Kidney (tissue), 22 donors: ENCODE measurements around the gene FKBP11. TPM values are rescaled to one million over a fixed set of nuclear protein-coding genes. Genes with fewer than 3 reads are reported as not detected.

ENCODE experiments used
- DNase-seq, 5 donors: peaks; one replicate each; pipeline ENCODE4 v3.0.0-alpha.2; 2013 to 2020
- FAIRE-seq: peaks from 2 replicates; lab custom pipeline; 2012; peaks lifted over from hg19 to GRCh38; lab: Jason Lieb, UNC
- H3K27ac ChIP-seq, 2 donors: one replicate each; pipeline ENCODE4 v1.7.0; 2013; ENCODE audit warnings: low read depth in 2 of 2, low read length in 2 of 2, inconsistent platforms in 1 of 2
- H3K27me3 ChIP-seq: one replicate; pipeline ENCODE4 v1.7.1; 2013; ENCODE audit warnings: low read length, inconsistent platforms; ENCODE audit not compliant: control insufficient read depth, insufficient read depth
- H3K36me3 ChIP-seq, 3 donors: one replicate each; pipeline versions ENCODE4 v1.7.0 to v1.7.1; 2013; ENCODE audit warnings: low read length in 3 of 3, control low read depth in 1 of 3, inconsistent platforms in 1 of 3; ENCODE audit not compliant: insufficient read depth in 3 of 3, control insufficient read depth in 2 of 3
- H3K4me1 ChIP-seq, 3 donors: one replicate each; pipeline versions ENCODE4 v1.7.0 to v1.7.1; 2013; ENCODE audit warnings: low read length in 3 of 3, inconsistent platforms in 1 of 3, low read depth in 1 of 3; ENCODE audit not compliant: control insufficient read depth in 2 of 3, insufficient read depth in 2 of 3
- H3K4me3 ChIP-seq, 3 donors: one replicate each; pipeline versions ENCODE4 v1.7.0 to v1.8.1; 2013; ENCODE audit warnings: low read length in 3 of 3, control low read depth in 1 of 3, inconsistent platforms in 1 of 3
- H3K9ac ChIP-seq, 3 donors: one replicate each; pipeline versions ENCODE4 v1.7.0 to v1.7.1; 2013; ENCODE audit warnings: low read length in 3 of 3, control low read depth in 1 of 3, inconsistent platforms in 1 of 3
- H3K9me3 ChIP-seq, 3 donors: one replicate each; pipeline versions ENCODE4 v1.7.0 to v1.7.1; 2013; ENCODE audit warnings: low read length in 3 of 3, control low read depth in 1 of 3, inconsistent platforms in 1 of 3; ENCODE audit not compliant: control insufficient read depth in 2 of 3, insufficient read depth in 1 of 3
- intact Hi-C: fragments of 100-400 bp; cut with DNase I; formaldehyde crosslinking; loops from one replicate; pipeline ENCODE4 v1.11.1; 2022
- long read RNA-seq, 10 donors: library from polyadenylated mRNA in 1 of 10; unstranded in 1 of 10; transcript quantifications; one replicate each; pipeline ENCODE4 v2.0.0 and lab custom pipeline, GENCODE V29; 2021 to 2026
- polyA plus RNA-seq: library from polyadenylated mRNA; stranded (reverse); fragments of 350-450 nt; fragmentation: Illumina TruSeq; extraction: RNeasy Lipid Tissue Mini Kit (QIAGEN cat#74804); gene quantifications from one replicate; pipeline ENCODE4 v1.2.3, GENCODE V29; 2014; ENCODE audit warnings: low read depth, low replicate concordance; ENCODE audit not compliant: insufficient read depth
- total RNA-seq: library from RNA; stranded (reverse); fragmentation: NEBNext Ultra II Directional; extraction: Animal tissue kit (Norgen Biotek cat#: 25700); gene quantifications from one replicate; pipeline ENCODE4 v1.2.1, GENCODE V29; 2021
- TF ChIP-seq, protein P1 (sequence below): IDR thresholded peaks from 3 replicates; pipeline ENCODE4 v1.5.1; 2012; ENCODE audit warnings: mild to moderate bottlenecking, moderate library complexity, borderline replicate concordance; ENCODE audit not compliant: insufficient read depth; ENCODE audit errors: extremely low read depth
- donor health status: control.
- donor health status: control.
- donor health status: control.
- donor health status: control.
- donor health status: control.
- donor health status: DM: yes; HTN: yes; CAD: no.
- donor health status: Normal renal cell carcinoma (clear cell type).

Gene FKBP11
- total RNA-seq (35.3 TPM), polyA plus RNA-seq (20.1 TPM)
- long read RNA-seq, donor 1, full-length matches to known transcripts, result 6 of 6 reads
- long read RNA-seq, donor 1, partial matches to known transcripts, result 0 of 6 reads
- long read RNA-seq, donor 1, other reads (novel, unspliced or antisense), result 0 of 6 reads
- long read RNA-seq, donor 2, full-length matches to known transcripts, result 7 of 7 reads
- long read RNA-seq, donor 2, partial matches to known transcripts, result 0 of 7 reads
- long read RNA-seq, donor 2, other reads (novel, unspliced or antisense), result 0 of 7 reads
- long read RNA-seq, donor 3, full-length matches to known transcripts, result 10 of 10 reads
- long read RNA-seq, donor 3, partial matches to known transcripts, result 0 of 10 reads
- long read RNA-seq, donor 3, other reads (novel, unspliced or antisense), result 0 of 10 reads
- long read RNA-seq, donor 4, full-length matches to known transcripts, result 5 of 5 reads
- long read RNA-seq, donor 4, partial matches to known transcripts, result 0 of 5 reads
- long read RNA-seq, donor 4, other reads (novel, unspliced or antisense), result 0 of 5 reads
- long read RNA-seq, donor 5, full-length matches to known transcripts, result 4 of 4 reads
- long read RNA-seq, donor 5, partial matches to known transcripts, result 0 of 4 reads
- long read RNA-seq, donor 5, other reads (novel, unspliced or antisense), result 0 of 4 reads
- long read RNA-seq, donor 6, full-length matches to known transcripts, result 8 of 8 reads
- long read RNA-seq, donor 6, partial matches to known transcripts, result 0 of 8 reads
- long read RNA-seq, donor 6, other reads (novel, unspliced or antisense), result 0 of 8 reads
- long read RNA-seq, donor 7, transcript FKBP11-203 (6 exons, 959 nt), result minor isoform, 5 of 20 reads
- long read RNA-seq, donor 7, transcript FKBP11-208 (6 exons, 1,030 nt), result major isoform, 13 of 20 reads
- long read RNA-seq, donor 7, partial matches to known transcripts, result 1 of 20 reads
- long read RNA-seq, donor 7, other reads (novel, unspliced or antisense), result 0 of 20 reads
- long read RNA-seq, donor 8, full-length matches to known transcripts, result 11 of 11 reads
- long read RNA-seq, donor 8, partial matches to known transcripts, result 0 of 11 reads
- long read RNA-seq, donor 8, other reads (novel, unspliced or antisense), result 0 of 11 reads
- long read RNA-seq, donor 9, full-length matches to known transcripts, result 6 of 6 reads
- long read RNA-seq, donor 9, partial matches to known transcripts, result 0 of 6 reads
- long read RNA-seq, donor 9, other reads (novel, unspliced or antisense), result 0 of 6 reads
- long read RNA-seq, donor 10, full-length matches to known transcripts, result 12 of 12 reads
- long read RNA-seq, donor 10, partial matches to known transcripts, result 0 of 12 reads
- long read RNA-seq, donor 10, other reads (novel, unspliced or antisense), result 0 of 12 reads

DNA sequence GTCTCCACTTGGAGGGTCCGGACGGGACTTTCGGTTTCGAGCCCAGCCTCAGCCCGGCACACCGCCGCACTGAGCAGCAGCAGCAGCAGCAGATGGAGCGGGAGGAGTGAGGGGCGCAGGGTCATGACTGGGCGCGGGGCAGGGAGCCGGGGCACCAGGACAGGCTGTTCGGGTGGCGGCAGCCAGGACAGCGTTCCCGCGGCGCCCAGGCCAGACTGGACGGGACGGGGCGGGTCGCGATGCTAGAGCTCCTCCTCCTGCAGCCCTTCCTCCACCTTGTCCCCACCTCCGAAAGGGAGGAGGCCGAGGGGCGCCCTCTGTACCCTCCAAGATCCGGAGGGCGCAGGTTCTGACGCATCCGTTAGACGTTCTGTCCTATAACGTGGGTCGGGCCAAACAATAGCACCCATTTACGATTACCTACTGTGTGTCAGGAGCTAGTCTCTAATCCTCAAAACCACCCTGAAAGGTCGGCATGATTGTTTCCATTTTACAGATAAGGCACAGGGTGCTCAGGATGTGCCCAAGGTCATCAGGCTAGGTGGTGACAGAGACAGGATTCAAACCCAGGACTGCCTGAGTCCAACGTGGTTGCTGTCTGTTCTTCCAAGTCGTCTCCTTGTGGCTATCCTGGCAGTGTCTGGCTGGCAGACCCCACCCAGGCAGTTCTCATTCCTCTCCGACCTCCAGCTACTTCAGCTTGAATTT lies at the start of gene FKBP11:
TSS of gene FKBP11 (minus strand) at position 189 of the 708 bp plus-strand sequence. CDS start at position 125, 64 bp downstream.
- peaks cover 0 to 6% (median 5%) of the 10 kb centered on the region in 3 donors for H3K4me1 ChIP-seq
- no peak for FAIRE-seq
- peak within 1 kb of the TSS in 1 of 2 donors; percentile 34 for H3K27ac ChIP-seq
- peak within 1 kb of the TSS; percentile 76 to 92 (median 89) for H3K4me3 ChIP-seq
- no peaks in the 10 kb centered on the region for H3K9me3 ChIP-seq
- peak; percentile 33 to 91 (median 69) for DNase-seq
- peak within 1 kb of the TSS; percentile 59 to 74 (median 71) for H3K9ac ChIP-seq
- no peaks in the 10 kb centered on the region for H3K36me3 ChIP-seq
- TF ChIP-seq, protein P1, sequence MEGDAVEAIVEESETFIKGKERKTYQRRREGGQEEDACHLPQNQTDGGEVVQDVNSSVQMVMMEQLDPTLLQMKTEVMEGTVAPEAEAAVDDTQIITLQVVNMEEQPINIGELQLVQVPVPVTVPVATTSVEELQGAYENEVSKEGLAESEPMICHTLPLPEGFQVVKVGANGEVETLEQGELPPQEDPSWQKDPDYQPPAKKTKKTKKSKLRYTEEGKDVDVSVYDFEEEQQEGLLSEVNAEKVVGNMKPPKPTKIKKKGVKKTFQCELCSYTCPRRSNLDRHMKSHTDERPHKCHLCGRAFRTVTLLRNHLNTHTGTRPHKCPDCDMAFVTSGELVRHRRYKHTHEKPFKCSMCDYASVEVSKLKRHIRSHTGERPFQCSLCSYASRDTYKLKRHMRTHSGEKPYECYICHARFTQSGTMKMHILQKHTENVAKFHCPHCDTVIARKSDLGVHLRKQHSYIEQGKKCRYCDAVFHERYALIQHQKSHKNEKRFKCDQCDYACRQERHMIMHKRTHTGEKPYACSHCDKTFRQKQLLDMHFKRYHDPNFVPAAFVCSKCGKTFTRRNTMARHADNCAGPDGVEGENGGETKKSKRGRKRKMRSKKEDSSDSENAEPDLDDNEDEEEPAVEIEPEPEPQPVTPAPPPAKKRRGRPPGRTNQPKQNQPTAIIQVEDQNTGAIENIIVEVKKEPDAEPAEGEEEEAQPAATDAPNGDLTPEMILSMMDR, result no peak
- no peaks in the 10 kb centered on the region for H3K27me3 ChIP-seq
- intact Hi-C loops, result no loop called here

DNA sequence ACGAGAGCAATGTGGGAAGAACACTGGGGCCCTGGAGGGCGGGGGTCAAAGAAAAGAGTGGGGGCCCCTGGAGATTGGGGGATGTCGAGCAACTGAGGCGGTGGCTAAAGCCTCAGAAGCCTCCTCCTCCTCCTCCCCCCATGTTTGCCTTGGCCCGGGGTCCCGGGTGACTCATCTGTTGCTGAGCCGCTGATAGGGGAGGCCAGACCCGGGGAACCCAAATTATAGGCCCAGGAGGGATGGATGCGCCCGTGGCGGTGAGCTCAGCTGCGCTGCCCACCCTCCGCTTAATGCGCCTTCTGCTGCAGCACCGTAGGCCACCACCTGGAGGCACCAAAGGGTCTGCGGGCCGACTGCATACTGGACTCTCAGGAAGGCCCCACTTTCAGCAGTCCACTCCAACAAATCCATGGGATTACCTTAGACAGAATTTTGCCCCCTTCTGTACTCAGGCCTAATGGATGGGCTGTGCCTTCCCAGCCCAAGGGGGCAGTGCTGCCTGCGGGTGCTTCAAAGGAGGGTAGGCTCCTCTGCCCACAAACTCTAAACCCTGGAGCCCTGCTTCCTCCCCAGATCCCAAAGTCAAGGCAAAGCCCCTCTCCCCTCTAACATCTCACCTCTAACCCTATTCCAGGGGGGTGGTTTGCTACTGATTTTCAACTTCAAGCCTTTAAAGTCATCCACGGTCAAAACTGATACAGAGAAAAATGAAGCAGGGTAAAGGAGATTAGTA lies 48.8 kb upstream of the FKBP11 start:
- no peaks in the 10 kb centered on the region for H3K36me3 ChIP-seq
- peaks cover 55% of the 10 kb centered on the region for H3K27me3 ChIP-seq
- H3K4me3 ChIP-seq, result no peak overlapping the region
- no peak overlapping the region for H3K9ac ChIP-seq
- intact Hi-C loops, result no loop called here
- no peaks in the 10 kb centered on the region for H3K9me3 ChIP-seq
- TF ChIP-seq, protein P1, result peak; percentile 48
- peak in 4 of 5 donors; percentile 43 to 75 (median 66) for DNase-seq
- peaks cover 2 to 21% (median 5%) of the 10 kb centered on the region in 3 donors for H3K4me1 ChIP-seq
- no peak for FAIRE-seq
- H3K27ac ChIP-seq, result no peak overlapping the region
